Endothelial cell of umbilical vein (primary cell): ENCODE results near the gene KIF27.

Source experiments
- EZH2 ChIP-seq: IDR thresholded peaks from 2 replicates; pipeline ENCODE4 v1.6.1; 2012; ENCODE audit warnings: borderline replicate concordance, low read depth, mild to moderate bottlenecking, moderate library complexity, low read length, inconsistent platforms; ENCODE audit not compliant: severe bottlenecking
- FOS ChIP-seq: IDR thresholded peaks from 2 replicates; pipeline ENCODE4 v1.6.1; 2011; ENCODE audit warnings: mild to moderate bottlenecking, low read length, moderate library complexity, borderline replicate concordance; ENCODE audit not compliant: insufficient read depth
- GATA2 ChIP-seq: IDR thresholded peaks from 2 replicates; pipeline ENCODE4 v1.7.0; 2011; ENCODE audit warnings: low read depth, mild to moderate bottlenecking, moderate library complexity, mixed read lengths, low read length; ENCODE audit not compliant: insufficient read length, insufficient read depth
- JUN ChIP-seq: IDR thresholded peaks from 2 replicates; pipeline ENCODE4 v1.6.1; 2011; ENCODE audit warnings: borderline replicate concordance, low read depth; ENCODE audit not compliant: insufficient read length, insufficient read depth
- MYC ChIP-seq: IDR thresholded peaks from one replicate; pipeline ENCODE4 v1.6.1; 2011; ENCODE audit warnings: mild to moderate bottlenecking, low read depth, low read length
- POLR2A ChIP-seq: IDR thresholded peaks from 2 replicates; pipeline ENCODE4 v1.6.1; 2012; ENCODE audit warnings: low read depth, mild to moderate bottlenecking, control low read depth, low read length
- POLR2AphosphoS5 ChIP-seq: IDR thresholded peaks from 2 replicates; pipeline ENCODE4 v1.6.1; 2012; ENCODE audit warnings: low read depth, mild to moderate bottlenecking, control low read depth, low read length, moderate library complexity; ENCODE audit not compliant: insufficient read depth
- TF ChIP-seq, protein P1 (sequence below), 2 donors: IDR thresholded peaks; 1 replicate in 1 of 2; 2 replicates in 1 of 2; pipeline ENCODE4 v1.5.1; 2011; ENCODE audit warnings: low read length in 2 of 2, mild to moderate bottlenecking in 2 of 2, moderate library complexity in 2 of 2, control low read depth in 1 of 2, inconsistent platforms in 1 of 2, low read depth in 1 of 2; ENCODE audit not compliant: insufficient read depth in 1 of 2; ENCODE audit errors: extremely low read depth in 1 of 2
- TF ChIP-seq, protein P2 (sequence below): IDR thresholded peaks from 2 replicates; pipeline ENCODE4 v1.6.1; 2011; ENCODE audit not compliant: insufficient read depth, insufficient read length

DNA sequence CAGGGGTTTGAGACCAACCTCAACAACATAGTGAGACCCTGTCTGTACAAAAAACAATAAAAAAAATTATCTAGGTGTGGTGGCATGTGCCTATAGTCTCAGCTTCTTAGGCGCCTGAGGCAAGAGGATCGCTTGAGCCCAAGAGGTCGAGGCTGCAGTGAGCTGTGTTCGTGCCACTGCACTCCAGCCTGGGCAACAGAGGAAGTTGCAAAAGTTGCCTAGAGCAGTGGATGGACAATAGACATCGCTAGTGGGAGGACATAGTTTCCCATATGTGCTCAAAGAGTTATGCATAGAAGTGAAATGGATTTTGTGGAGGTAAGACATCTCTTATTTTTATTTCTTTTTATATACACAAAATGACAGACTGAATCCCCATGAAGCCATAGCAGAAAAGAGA is 39.8 kb upstream of the KIF27 start:
- TF ChIP-seq, protein P1, sequence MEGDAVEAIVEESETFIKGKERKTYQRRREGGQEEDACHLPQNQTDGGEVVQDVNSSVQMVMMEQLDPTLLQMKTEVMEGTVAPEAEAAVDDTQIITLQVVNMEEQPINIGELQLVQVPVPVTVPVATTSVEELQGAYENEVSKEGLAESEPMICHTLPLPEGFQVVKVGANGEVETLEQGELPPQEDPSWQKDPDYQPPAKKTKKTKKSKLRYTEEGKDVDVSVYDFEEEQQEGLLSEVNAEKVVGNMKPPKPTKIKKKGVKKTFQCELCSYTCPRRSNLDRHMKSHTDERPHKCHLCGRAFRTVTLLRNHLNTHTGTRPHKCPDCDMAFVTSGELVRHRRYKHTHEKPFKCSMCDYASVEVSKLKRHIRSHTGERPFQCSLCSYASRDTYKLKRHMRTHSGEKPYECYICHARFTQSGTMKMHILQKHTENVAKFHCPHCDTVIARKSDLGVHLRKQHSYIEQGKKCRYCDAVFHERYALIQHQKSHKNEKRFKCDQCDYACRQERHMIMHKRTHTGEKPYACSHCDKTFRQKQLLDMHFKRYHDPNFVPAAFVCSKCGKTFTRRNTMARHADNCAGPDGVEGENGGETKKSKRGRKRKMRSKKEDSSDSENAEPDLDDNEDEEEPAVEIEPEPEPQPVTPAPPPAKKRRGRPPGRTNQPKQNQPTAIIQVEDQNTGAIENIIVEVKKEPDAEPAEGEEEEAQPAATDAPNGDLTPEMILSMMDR (IDR thresholded peaks at IDR 0.05; ENCODE audit: extremely low read depth in 1 of 2, insufficient read depth in 1 of 2, low read depth in 1 of 2, low read length in 2 of 2), result no peak
- no peak for TF ChIP-seq POLR2AphosphoS5
- no peak for TF ChIP-seq EZH2
- TF ChIP-seq FOS, result no peak
- TF ChIP-seq JUN, result no peak
- TF ChIP-seq POLR2A, result no peak
- TF ChIP-seq, protein P2, sequence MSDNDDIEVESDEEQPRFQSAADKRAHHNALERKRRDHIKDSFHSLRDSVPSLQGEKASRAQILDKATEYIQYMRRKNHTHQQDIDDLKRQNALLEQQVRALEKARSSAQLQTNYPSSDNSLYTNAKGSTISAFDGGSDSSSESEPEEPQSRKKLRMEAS, result no peak
- no peak for TF ChIP-seq MYC
- no peak for TF ChIP-seq GATA2
